ENCODE measurements around the gene ABO. TPM values are rescaled to one million over a fixed set of nuclear protein-coding genes. Genes with fewer than 3 reads are reported as not detected.

The ABO gene
- total and polyA plus RNA-seq, 9 of the 15 experiments (the other 6 are each of a cell fraction or from before 2014, with no cell fraction given) = 5.0 to 21.9 (median 11.9) TPM

DNA sequence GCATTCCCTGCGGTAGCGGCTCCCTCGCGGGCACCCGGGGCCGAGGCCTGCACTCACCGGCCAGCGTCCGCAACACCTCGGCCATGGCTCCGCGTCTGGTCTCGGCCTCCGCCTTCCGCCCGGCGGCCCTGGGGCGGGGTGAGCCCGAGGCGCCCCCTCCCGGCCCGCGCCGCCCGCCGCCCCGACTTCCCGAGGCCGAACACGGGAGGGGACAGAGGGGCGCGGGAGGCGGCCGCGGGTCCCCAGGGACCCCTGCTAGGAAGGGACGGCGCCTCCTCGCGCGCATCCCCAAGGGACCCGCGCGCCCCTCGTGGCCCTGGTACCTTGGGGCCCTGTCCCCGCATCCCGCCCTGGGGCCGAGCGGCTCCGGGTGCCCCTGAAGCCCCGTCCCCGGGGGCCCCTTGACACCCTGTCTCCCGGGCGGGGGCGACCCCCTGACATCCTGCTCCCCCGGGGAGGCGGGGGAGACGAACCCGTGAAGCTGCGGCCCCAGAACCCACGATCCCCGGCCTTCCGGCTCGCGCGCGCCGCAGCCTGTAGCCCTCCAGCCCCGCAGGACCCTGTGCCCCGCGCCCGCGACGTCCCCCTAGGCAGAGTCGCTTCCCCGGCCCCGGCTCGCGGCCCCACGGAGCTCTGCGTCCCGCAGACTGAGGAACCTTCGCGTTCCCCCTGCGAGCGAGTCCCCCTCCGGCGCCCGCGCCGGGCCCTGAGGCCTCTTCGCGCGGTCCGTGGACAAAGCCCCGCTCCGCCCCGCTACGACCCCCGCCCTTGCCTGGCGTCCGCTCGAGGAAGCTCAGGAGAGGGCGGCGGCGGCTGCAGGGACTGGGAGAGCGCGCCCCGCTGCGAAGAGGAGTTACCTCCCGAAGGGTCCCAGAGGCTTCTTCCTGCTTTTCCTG lies at the start of gene ABO (continued):
- TF ChIP-seq, protein P1, sequence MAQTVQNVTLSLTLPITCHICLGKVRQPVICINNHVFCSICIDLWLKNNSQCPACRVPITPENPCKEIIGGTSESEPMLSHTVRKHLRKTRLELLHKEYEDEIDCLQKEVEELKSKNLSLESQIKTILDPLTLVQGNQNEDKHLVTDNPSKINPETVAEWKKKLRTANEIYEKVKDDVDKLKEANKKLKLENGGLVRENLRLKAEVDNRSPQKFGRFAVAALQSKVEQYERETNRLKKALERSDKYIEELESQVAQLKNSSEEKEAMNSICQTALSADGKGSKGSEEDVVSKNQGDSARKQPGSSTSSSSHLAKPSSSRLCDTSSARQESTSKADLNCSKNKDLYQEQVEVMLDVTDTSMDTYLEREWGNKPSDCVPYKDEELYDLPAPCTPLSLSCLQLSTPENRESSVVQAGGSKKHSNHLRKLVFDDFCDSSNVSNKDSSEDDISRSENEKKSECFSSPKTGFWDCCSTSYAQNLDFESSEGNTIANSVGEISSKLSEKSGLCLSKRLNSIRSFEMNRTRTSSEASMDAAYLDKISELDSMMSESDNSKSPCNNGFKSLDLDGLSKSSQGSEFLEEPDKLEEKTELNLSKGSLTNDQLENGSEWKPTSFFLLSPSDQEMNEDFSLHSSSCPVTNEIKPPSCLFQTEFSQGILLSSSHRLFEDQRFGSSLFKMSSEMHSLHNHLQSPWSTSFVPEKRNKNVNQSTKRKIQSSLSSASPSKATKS (CRISPR knock-in tag; IDR thresholded peaks at IDR 0.05) = no peak
- TF ChIP-seq NR2C2 (CRISPR knock-in tag; IDR thresholded peaks at IDR 0.05) (no peak), NR2C2 (tag; IDR thresholded peaks at IDR 0.05) (no peak), RAD21 (CRISPR knock-in tag; conservative IDR thresholded peaks at IDR 0.05 in 1 of 2, IDR thresholded peaks at IDR 0.05 in 1 of 2) (peak; percentile 25 to 63), XRCC4 (IDR thresholded peaks at IDR 0.05; ENCODE audit: extremely low read depth, insufficient read depth, insufficient read length) (no peak), RFX5 (IDR thresholded peaks at IDR 0.05; ENCODE audit: low read depth, low read length) (no peak), ELF1 (tag; IDR thresholded peaks at IDR 0.05) (no peak), ZFX (CRISPR knock-in tag; IDR thresholded peaks at IDR 0.05) (peak; percentile 85), RBM22 (IDR thresholded peaks at IDR 0.05; ENCODE audit: low read depth, low read length, poor library complexity, severe bottlenecking) (no peak), SPI1 (IDR thresholded peaks at IDR 0.05; ENCODE audit: borderline replicate concordance, low read depth, low read length) (no peak), SMAD4 (CRISPR knock-in tag; conservative IDR thresholded peaks at IDR 0.05) (0 out of 2 replicates have a peak, but pooled peaks have one; percentile 36), CBX2 (IDR thresholded peaks at IDR 0.05; ENCODE audit: insufficient read depth, low read length, poor library complexity, severe bottlenecking) (no peak), KAT7 (CRISPR knock-in tag; IDR thresholded peaks at IDR 0.05; ENCODE audit: borderline replicate concordance) (peak; percentile 42; the same call in 1 of the 2 replicates), ZNF146 (CRISPR knock-in tag; IDR thresholded peaks at IDR 0.05; ENCODE audit: unreplicated experiment) (no peak), NUFIP1 (IDR thresholded peaks at IDR 0.05; ENCODE audit: partially characterized antibody) (no peak), TAL1 (IDR thresholded peaks at IDR 0.05) (no peak)
- TF ChIP-seq, protein P2, sequence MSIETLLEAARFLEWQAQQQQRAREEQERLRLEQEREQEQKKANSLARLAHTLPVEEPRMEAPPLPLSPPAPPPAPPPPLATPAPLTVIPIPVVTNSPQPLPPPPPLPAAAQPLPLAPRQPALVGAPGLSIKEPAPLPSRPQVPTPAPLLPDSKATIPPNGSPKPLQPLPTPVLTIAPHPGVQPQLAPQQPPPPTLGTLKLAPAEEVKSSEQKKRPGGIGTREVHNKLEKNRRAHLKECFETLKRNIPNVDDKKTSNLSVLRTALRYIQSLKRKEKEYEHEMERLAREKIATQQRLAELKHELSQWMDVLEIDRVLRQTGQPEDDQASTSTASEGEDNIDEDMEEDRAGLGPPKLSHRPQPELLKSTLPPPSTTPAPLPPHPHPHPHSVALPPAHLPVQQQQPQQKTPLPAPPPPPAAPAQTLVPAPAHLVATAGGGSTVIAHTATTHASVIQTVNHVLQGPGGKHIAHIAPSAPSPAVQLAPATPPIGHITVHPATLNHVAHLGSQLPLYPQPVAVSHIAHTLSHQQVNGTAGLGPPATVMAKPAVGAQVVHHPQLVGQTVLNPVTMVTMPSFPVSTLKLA (conservative IDR thresholded peaks at IDR 0.05) = no peak
- TF ChIP-seq, protein P3, sequence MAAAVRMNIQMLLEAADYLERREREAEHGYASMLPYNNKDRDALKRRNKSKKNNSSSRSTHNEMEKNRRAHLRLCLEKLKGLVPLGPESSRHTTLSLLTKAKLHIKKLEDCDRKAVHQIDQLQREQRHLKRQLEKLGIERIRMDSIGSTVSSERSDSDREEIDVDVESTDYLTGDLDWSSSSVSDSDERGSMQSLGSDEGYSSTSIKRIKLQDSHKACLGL (CRISPR knock-in tag; IDR thresholded peaks at IDR 0.05; ENCODE audit: borderline replicate concordance, poor library complexity, severe bottlenecking) = no peak
- TF ChIP-seq, protein P4, sequence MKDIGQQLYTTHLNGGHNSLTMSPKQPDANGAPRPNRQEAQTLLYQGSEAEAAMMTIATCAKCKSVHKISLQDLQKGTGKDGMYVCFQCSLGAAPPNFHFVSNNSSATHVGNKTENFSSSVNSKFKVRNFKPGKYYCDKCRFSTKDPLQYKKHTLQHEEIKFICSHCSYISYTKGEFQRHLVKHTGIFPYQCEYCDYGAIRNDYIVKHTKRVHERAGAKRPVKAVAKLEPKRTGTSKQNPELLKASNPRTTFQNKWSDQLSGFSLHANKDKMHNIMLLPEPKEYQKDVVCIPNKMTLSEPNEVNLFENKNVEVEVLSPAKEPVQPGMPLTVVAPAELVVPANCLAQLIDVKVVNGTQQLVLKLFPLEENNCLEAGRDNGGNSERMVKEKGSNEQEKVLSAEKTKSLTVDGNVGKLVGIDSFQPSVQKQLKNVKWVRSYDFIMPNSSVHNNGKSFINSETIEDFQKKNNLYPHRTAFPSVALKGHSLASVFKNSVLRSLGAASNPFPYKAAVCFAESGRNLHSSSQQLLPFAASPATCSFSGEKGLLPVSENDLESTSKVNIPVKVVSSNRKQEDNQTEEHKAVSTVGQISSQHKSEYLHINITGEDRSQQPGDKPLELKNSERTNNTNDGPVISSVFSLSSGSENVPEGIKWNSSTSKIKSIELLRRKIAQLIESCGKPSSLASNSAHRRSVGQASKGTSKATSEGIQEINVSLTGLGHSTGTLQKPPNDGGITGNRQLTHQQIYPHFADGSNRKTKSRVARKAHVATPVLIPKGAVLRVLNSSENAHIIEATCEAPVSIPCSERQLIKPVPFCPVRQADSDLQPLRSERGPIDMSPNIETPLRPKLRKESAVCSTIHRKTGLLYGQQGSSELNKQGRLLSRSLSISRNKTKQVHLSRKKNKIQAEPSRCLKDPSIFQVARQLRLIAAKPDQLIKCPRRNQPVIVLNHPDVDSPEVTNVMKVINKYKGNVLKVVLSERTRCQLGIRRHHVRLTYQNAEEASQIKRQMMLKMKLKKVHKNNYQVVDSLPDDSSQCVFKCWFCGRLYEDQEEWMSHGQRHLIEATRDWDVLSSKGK (CRISPR knock-in tag; IDR thresholded peaks at IDR 0.05) = no peak

All from K562 (cell line).